Keratinocyte (primary cell): ENCODE data around the gene FAM240A.

Source experiments
- CTCF ChIP-seq, 3 experiments: IDR thresholded peaks in 1 of 3; conservative IDR thresholded peaks in 1 of 3; optimal IDR thresholded peaks in 1 of 3; 2 replicates in 2 of 3; 3 replicates in 1 of 3; pipeline versions ENCODE3 to v1.5.1; 2011; ENCODE audit warnings: low read length in 3 of 3, mild to moderate bottlenecking in 3 of 3, moderate library complexity in 2 of 3, control low read depth in 1 of 3, inconsistent platforms in 1 of 3; ENCODE audit not compliant: insufficient read depth in 2 of 3; ENCODE audit errors: extremely low read depth in 1 of 3
- EZH2 ChIP-seq: IDR thresholded peaks from one replicate; pipeline ENCODE4 v1.6.1; 2012; ENCODE audit warnings: inconsistent platforms, mild to moderate bottlenecking, low read length, moderate library complexity

DNA sequence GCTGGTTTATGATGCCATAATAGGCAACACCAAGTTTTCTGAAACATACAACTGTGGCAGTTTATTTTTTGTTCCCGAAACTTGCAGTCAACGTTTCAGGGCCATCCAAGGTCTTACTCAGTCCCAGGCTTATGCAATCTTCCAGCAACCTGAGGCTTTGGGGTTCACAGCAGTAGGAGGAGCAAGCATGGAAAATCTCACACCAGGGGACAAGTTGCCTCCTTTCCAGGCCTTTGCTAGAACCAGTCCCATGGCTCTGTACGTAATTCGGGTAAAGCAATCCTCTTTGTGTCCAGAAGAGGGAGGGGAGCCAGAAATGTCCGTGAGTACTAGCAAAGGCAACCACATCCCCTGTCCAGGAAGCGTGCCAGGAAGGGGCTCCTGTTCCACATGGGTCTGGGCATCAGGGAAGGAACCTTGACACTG, 4.7 kb upstream of the FAM240A start:
- TF ChIP-seq CTCF (optimal IDR thresholded peaks at IDR 0.05 in 1 of 3, IDR thresholded peaks at IDR 0.05 in 1 of 3, conservative IDR thresholded peaks at IDR 0.05 in 1 of 3; ENCODE audit: extremely low read depth in 1 of 3, insufficient read depth in 2 of 3, low read length in 3 of 3): no peak
- no peak for TF ChIP-seq EZH2
